Mesenchymal stem cell (in vitro differentiated cells and primary cell): ENCODE measurements around the gene LST1.

ENCODE experiments used
- DNase-seq: peaks from one replicate; pipeline ENCODE4 v3.0.0-alpha.2; 2013
- H2AFZ ChIP-seq: one replicate; pipeline ENCODE4 v1.6.1; 2013; ENCODE audit warnings: low read depth, mild to moderate bottlenecking, control low read depth, inconsistent platforms, low read length, moderate library complexity
- H2AK5ac ChIP-seq: 2 replicates; pipeline ENCODE4 v1.6.1; 2013; ENCODE audit warnings: low read length, moderate library complexity, mild to moderate bottlenecking, inconsistent platforms; ENCODE audit not compliant: severe bottlenecking
- H2BK120ac ChIP-seq: one replicate; pipeline ENCODE4 v1.6.1; 2013; ENCODE audit warnings: low read depth, mild to moderate bottlenecking, inconsistent platforms, low read length, moderate library complexity
- H2BK12ac ChIP-seq, 2 experiments: one replicate each; pipeline ENCODE4 v1.6.1; 2013; ENCODE audit warnings: inconsistent platforms in 2 of 2, low read length in 2 of 2, mild to moderate bottlenecking in 2 of 2, moderate library complexity in 2 of 2, control low read depth in 1 of 2
- H2BK15ac ChIP-seq: one replicate; pipeline ENCODE4 v1.6.1; 2013; ENCODE audit warnings: mild to moderate bottlenecking, low read depth, inconsistent platforms; ENCODE audit not compliant: poor library complexity, severe bottlenecking
- H2BK5ac ChIP-seq: 2 replicates; pipeline ENCODE4 v1.6.1; 2013; ENCODE audit warnings: low read depth, mild to moderate bottlenecking, low read length, control low read depth, inconsistent platforms; ENCODE audit not compliant: poor library complexity, severe bottlenecking
- H3K14ac ChIP-seq, 2 experiments: one replicate each; pipeline ENCODE4 v1.6.1; 2013; ENCODE audit warnings: inconsistent platforms in 2 of 2, low read length in 2 of 2, control low read depth in 1 of 2, mild to moderate bottlenecking in 1 of 2, moderate library complexity in 1 of 2
- H3K18ac ChIP-seq, 2 experiments: one replicate each; pipeline ENCODE4 v1.6.1; 2013; ENCODE audit warnings: inconsistent platforms in 2 of 2, low read length in 2 of 2, control low read depth in 1 of 2, low read depth in 1 of 2, mild to moderate bottlenecking in 1 of 2
- H3K23ac ChIP-seq, 2 experiments: one replicate each; pipeline ENCODE4 v1.6.1; 2013; ENCODE audit warnings: inconsistent platforms in 2 of 2, low read length in 2 of 2, mild to moderate bottlenecking in 2 of 2, moderate library complexity in 2 of 2, control low read depth in 1 of 2
- H3K27ac ChIP-seq: 2 replicates; pipeline ENCODE4 v1.5.1; 2013; ENCODE audit warnings: mild to moderate bottlenecking, moderate library complexity, low read length, control low read depth, inconsistent platforms; ENCODE audit not compliant: poor library complexity, severe bottlenecking
- H3K27me3 ChIP-seq, 2 experiments: 2 replicates each; pipeline versions ENCODE4 v1.6.1 to v1.7.0; 2013; ENCODE audit warnings: low read length in 2 of 2, mild to moderate bottlenecking in 2 of 2, moderate library complexity in 2 of 2, control low read depth in 1 of 2, inconsistent platforms in 1 of 2; ENCODE audit not compliant: control insufficient read depth in 1 of 2, insufficient read depth in 1 of 2
- H3K36me3 ChIP-seq, 2 experiments: 2 replicates each; pipeline versions ENCODE4 v1.6.1 to v1.7.0; 2013; ENCODE audit warnings: low read length in 2 of 2, control low read depth in 1 of 2, inconsistent platforms in 1 of 2, low read depth in 1 of 2, mild to moderate bottlenecking in 1 of 2; ENCODE audit not compliant: insufficient read depth in 2 of 2, control insufficient read depth in 1 of 2
- H3K4ac ChIP-seq, 2 experiments: one replicate each; pipeline ENCODE4 v1.6.1; 2013; ENCODE audit warnings: inconsistent platforms in 2 of 2, low read length in 2 of 2, mild to moderate bottlenecking in 2 of 2, moderate library complexity in 2 of 2, control low read depth in 1 of 2, low read depth in 1 of 2
- H3K4me1 ChIP-seq: 2 replicates; pipeline ENCODE4 v1.6.1; 2013; ENCODE audit warnings: low read depth, low read length, control low read depth; ENCODE audit not compliant: control insufficient read depth, insufficient read depth
- H3K4me2 ChIP-seq: 2 replicates; pipeline ENCODE4 v1.6.1; 2013; ENCODE audit warnings: low read length, mild to moderate bottlenecking, inconsistent platforms; ENCODE audit not compliant: poor library complexity, severe bottlenecking
- H3K4me3 ChIP-seq, 2 experiments: 2 replicates each; pipeline versions ENCODE4 v1.5.1 to v1.7.0; 2013; ENCODE audit warnings: low read length in 2 of 2, mild to moderate bottlenecking in 2 of 2, control low read depth in 1 of 2, low read depth in 1 of 2; ENCODE audit not compliant: insufficient read depth in 1 of 2
- H3K79me1 ChIP-seq: replicated peaks from 2 replicates; pipeline ENCODE4 v1.6.1; 2013; ENCODE audit warnings: mild to moderate bottlenecking, control low read depth, low read length, inconsistent platforms; ENCODE audit not compliant: poor library complexity, severe bottlenecking
- H3K9ac ChIP-seq: 2 replicates; pipeline ENCODE4 v1.7.0; 2013; ENCODE audit warnings: mild to moderate bottlenecking, low read length, moderate library complexity
- H3K9me3 ChIP-seq: 2 replicates; pipeline ENCODE4 v1.7.0; 2013; ENCODE audit warnings: mild to moderate bottlenecking, low read length; ENCODE audit not compliant: control insufficient read depth
- H4K8ac ChIP-seq: one replicate; pipeline ENCODE4 v1.6.1; 2013; ENCODE audit warnings: inconsistent platforms, mild to moderate bottlenecking, low read length, moderate library complexity
- H4K91ac ChIP-seq: one replicate; pipeline ENCODE4 v1.6.1; 2013; ENCODE audit warnings: mild to moderate bottlenecking, low read length, inconsistent platforms
- WGBS: methylation state at CpG from one replicate; pipeline ENCODE4 v1.1.7; 2013; ENCODE audit warnings: mixed read lengths; 5-methylcytosine and 5-hydroxymethylcytosine counted together

The LST1 gene

GRCh38 chr6:31609519-31610406, 23.7 kb downstream of the LST1 start:
- Histone ChIP-seq H3K23ac (no peak overlapping the region), H3K36me3 (no peaks in the 10 kb centered on the region), H3K4me2 (no peak overlapping the region), H3K79me1 (no peaks in the 10 kb centered on the region), H4K91ac (no peak overlapping the region), H3K4ac (no peak overlapping the region), H2BK120ac (no peak overlapping the region), H3K18ac (no peak overlapping the region), H3K9me3 (no peaks in the 10 kb centered on the region), H4K8ac (no peak overlapping the region), H2AK5ac (no peak overlapping the region), H3K9ac (no peak overlapping the region), H3K4me3 (no peak overlapping the region), H3K27ac (no peak overlapping the region), H3K14ac (no peak overlapping the region), H3K27me3 (peaks cover 0 to 3% of the 10 kb centered on the region in 2 experiments), H2BK5ac (no peak overlapping the region), H3K4me1 (no peaks in the 10 kb centered on the region), H2BK12ac (no peak overlapping the region), H2BK15ac (no peak overlapping the region), H2AFZ (no peak overlapping the region)
- 86% methylated on average over 3 of the region's 8 CpGs for WGBS
- DNase-seq = no peak

GRCh38 chr6:31610968-31611367, 24.9 kb downstream of the LST1 start:
- no peak overlapping the region for H4K8ac ChIP-seq
- WGBS = 97% methylated on average over 4 of the region's 4 CpGs
- H3K27me3 ChIP-seq = peaks cover 0 to 3% of the 10 kb centered on the region in 2 experiments
- no peak overlapping the region for H3K9ac ChIP-seq
- H3K4ac ChIP-seq = no peak overlapping the region
- H2AFZ ChIP-seq = no peak overlapping the region
- H3K27ac ChIP-seq = no peak overlapping the region
- no peak overlapping the region for H2BK120ac ChIP-seq
- no peak overlapping the region for H3K14ac ChIP-seq
- H3K9me3 ChIP-seq = no peaks in the 10 kb centered on the region
- no peak overlapping the region for H4K91ac ChIP-seq
- DNase-seq = no peak
- no peak overlapping the region for H3K4me3 ChIP-seq
- H3K4me2 ChIP-seq = no peak overlapping the region
- H2BK5ac ChIP-seq = no peak overlapping the region
- H3K18ac ChIP-seq = no peak overlapping the region
- no peak overlapping the region for H2AK5ac ChIP-seq
- H3K4me1 ChIP-seq = no peaks in the 10 kb centered on the region
- no peaks in the 10 kb centered on the region for H3K79me1 ChIP-seq
- no peak overlapping the region for H2BK15ac ChIP-seq
- no peaks in the 10 kb centered on the region for H3K36me3 ChIP-seq
- H3K23ac ChIP-seq = no peak overlapping the region
- H2BK12ac ChIP-seq = no peak overlapping the region

- H3K18ac ChIP-seq = no peak overlapping the region
- 90% methylated on average over 4 of the region's 8 CpGs for WGBS
- no peak overlapping the region for H3K4me2 ChIP-seq
- no peaks in the 10 kb centered on the region for H3K4me1 ChIP-seq
- H3K9ac ChIP-seq = no peak overlapping the region
- no peak overlapping the region for H3K4me3 ChIP-seq
- H4K8ac ChIP-seq = no peak overlapping the region
- no peaks in the 10 kb centered on the region for H3K36me3 ChIP-seq
- no peak overlapping the region for H2BK120ac ChIP-seq
- no peak overlapping the region for H2BK5ac ChIP-seq
- no peaks in the 10 kb centered on the region for H3K79me1 ChIP-seq
- no peak overlapping the region for H3K4ac ChIP-seq
- H3K23ac ChIP-seq = no peak overlapping the region
- no peak overlapping the region for H2AK5ac ChIP-seq
- no peak for DNase-seq
- H4K91ac ChIP-seq = no peak overlapping the region
- H3K27me3 ChIP-seq = peaks cover 3% of the 10 kb centered on the region in 2 experiments
- H2AFZ ChIP-seq = no peak overlapping the region
- H3K9me3 ChIP-seq = no peaks in the 10 kb centered on the region
- no peak overlapping the region for H2BK12ac ChIP-seq
- no peak overlapping the region for H2BK15ac ChIP-seq
- no peak overlapping the region for H3K27ac ChIP-seq
- no peak overlapping the region for H3K14ac ChIP-seq
Measured at GRCh38 chr6:31614075-31614619, 28.1 kb downstream of the LST1 start.

- Histone ChIP-seq H2BK5ac (no peak within 1 kb of the TSS), H3K36me3 (no peaks in the 10 kb centered on the region), H3K4me1 (no peaks in the 10 kb centered on the region), H3K4me2 (no peak within 1 kb of the TSS), H3K9ac (no peak within 1 kb of the TSS), H3K27ac (no peak within 1 kb of the TSS), H3K9me3 (no peaks in the 10 kb centered on the region), H3K79me1 (no peaks in the 10 kb centered on the region), H2BK120ac (no peak within 1 kb of the TSS), H3K14ac (no peak within 1 kb of the TSS), H3K23ac (no peak within 1 kb of the TSS), H4K91ac (no peak within 1 kb of the TSS), H4K8ac (no peak within 1 kb of the TSS), H3K4me3 (no peak within 1 kb of the TSS), H3K27me3 (peaks cover 3% of the 10 kb centered on the region in 2 experiments), H2BK12ac (peak within 1 kb of the TSS in 1 of 2 experiments; percentile 42), H2BK15ac (no peak within 1 kb of the TSS), H3K4ac (no peak within 1 kb of the TSS), H2AK5ac (no peak within 1 kb of the TSS), H3K18ac (no peak within 1 kb of the TSS), H2AFZ (no peak within 1 kb of the TSS)
- no peak for DNase-seq
- WGBS = 67% methylated on average over 5 of the region's 6 CpGs
Measured at GRCh38 chr6:31614684-31615578, 28.9 kb downstream of the LST1 start, which contains the start of gene AIF1. Gene AIF1, plus strand, starts transcription at chr6:31615234. Its CDS starts 96 bp downstream, at chr6:31615330.
